Liver (tissue), 3 donors: Measurements from ENCODE around the gene FBN1.

Source experiments
- EGR1 ChIP-seq, 2 donors: IDR thresholded peaks; 2 replicates each; pipeline ENCODE4 v1.6.1; 2016 to 2018; ENCODE audit warnings: antibody characterized with exemption in 2 of 2, low read depth in 2 of 2
- FOXA2 ChIP-seq: IDR thresholded peaks from 2 replicates; pipeline ENCODE4 v1.6.1; 2016; ENCODE audit warnings: antibody characterized with exemption
- MAX ChIP-seq: IDR thresholded peaks from 2 replicates; pipeline ENCODE4 v1.6.1; 2016; ENCODE audit warnings: antibody characterized with exemption
- RAD21 ChIP-seq, 2 donors: IDR thresholded peaks; 2 replicates each; pipeline ENCODE4 v1.6.1; 2016; ENCODE audit warnings: antibody characterized with exemption in 2 of 2, mild to moderate bottlenecking in 2 of 2
- TF ChIP-seq, protein P1 (sequence below): fragments of 150-350 bp; IDR thresholded peaks from 2 replicates; pipeline ENCODE4 v1.5.1; 2017; ENCODE audit warnings: improper control_type of control experiment, low read depth, low read length; ENCODE audit not compliant: missing input control
- donor health status: healthy.
- donor health status: healthy.

DNA sequence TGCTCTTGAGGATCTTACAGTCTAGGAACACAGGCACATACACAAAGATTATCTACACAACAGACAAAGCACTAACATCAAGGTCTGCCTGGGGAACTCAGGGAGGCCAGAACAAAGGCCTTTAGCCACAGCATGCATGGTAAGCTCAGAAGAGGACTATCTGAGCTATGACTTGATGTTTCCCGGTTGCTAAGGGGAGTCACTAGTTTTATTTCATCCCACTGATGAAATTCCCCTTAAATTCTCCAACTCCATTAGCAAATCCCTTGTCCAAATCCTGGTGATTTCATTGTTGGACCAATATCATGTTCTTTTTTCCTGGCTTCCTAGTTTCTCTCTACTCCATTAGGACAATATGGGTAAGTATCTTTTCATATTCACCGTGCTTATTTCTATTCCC, 23.3 kb downstream of the FBN1 start:
- TF ChIP-seq MAX (no peak), RAD21 (IDR thresholded peaks at IDR 0.05) (no peak), EGR1 (IDR thresholded peaks at IDR 0.05; ENCODE audit: low read depth in 2 of 2) (no peak), FOXA2 (no peak)
- TF ChIP-seq, protein P1, sequence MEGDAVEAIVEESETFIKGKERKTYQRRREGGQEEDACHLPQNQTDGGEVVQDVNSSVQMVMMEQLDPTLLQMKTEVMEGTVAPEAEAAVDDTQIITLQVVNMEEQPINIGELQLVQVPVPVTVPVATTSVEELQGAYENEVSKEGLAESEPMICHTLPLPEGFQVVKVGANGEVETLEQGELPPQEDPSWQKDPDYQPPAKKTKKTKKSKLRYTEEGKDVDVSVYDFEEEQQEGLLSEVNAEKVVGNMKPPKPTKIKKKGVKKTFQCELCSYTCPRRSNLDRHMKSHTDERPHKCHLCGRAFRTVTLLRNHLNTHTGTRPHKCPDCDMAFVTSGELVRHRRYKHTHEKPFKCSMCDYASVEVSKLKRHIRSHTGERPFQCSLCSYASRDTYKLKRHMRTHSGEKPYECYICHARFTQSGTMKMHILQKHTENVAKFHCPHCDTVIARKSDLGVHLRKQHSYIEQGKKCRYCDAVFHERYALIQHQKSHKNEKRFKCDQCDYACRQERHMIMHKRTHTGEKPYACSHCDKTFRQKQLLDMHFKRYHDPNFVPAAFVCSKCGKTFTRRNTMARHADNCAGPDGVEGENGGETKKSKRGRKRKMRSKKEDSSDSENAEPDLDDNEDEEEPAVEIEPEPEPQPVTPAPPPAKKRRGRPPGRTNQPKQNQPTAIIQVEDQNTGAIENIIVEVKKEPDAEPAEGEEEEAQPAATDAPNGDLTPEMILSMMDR, result no peak
